ENCODE data around the gene ZNHIT2.

Gene ZNHIT2

GRCh38 chr11:65130631-65131416 is 13.3 kb upstream of the ZNHIT2 start:
- Histone ChIP-seq H3K4me1 (ENCODE audit: insufficient read depth, low read length, poor library complexity, severe bottlenecking) (peaks cover 20% of the 10 kb centered on the region), H3K27me3 (ENCODE audit: insufficient read depth, low read length, poor library complexity, severe bottlenecking) (no peaks in the 10 kb centered on the region), H3K9me3 (ENCODE audit: insufficient read depth, low read depth, low read length) (no peaks in the 10 kb centered on the region), H4K20me1 (ENCODE audit: insufficient read depth, low read length, poor library complexity, severe bottlenecking) (peaks cover 21% of the 10 kb centered on the region), H2AFZ (ENCODE audit: low read length) (no peak overlapping the region), H3K79me2 (ENCODE audit: insufficient read depth, low read length) (peaks cover 26% of the 10 kb centered on the region), H3K4me3 (ENCODE audit: low read length, poor library complexity, severe bottlenecking) (no peak overlapping the region), H3K9ac (ENCODE audit: low read depth, low read length, poor library complexity, severe bottlenecking) (no peak overlapping the region), H3F3A (ENCODE audit: low read depth) (no peaks in the 10 kb centered on the region), H3K9me2 (replicated peaks; ENCODE audit: low read depth, low read length) (no peaks in the 10 kb centered on the region), H3K36me3 (ENCODE audit: insufficient read depth, low read length) (peaks cover 53% of the 10 kb centered on the region), H3K4me2 (ENCODE audit: low read depth, low read length, poor library complexity, severe bottlenecking) (no peak overlapping the region)
- TF ChIP-seq EZH2phosphoT487 (IDR thresholded peaks at IDR 0.05; ENCODE audit: borderline replicate concordance), result no peak
- no peak for TF ChIP-seq CTCF (conservative IDR thresholded peaks at IDR 0.05; ENCODE audit: low read length)

GRCh38 chr11:65129649-65130441 is 12.3 kb upstream of the ZNHIT2 start:
- no peak overlapping the region for H3K9ac ChIP-seq (ENCODE audit: low read depth, low read length, poor library complexity, severe bottlenecking)
- TF ChIP-seq EZH2phosphoT487 (IDR thresholded peaks at IDR 0.05; ENCODE audit: borderline replicate concordance) (no peak), CTCF (conservative IDR thresholded peaks at IDR 0.05; ENCODE audit: low read length) (no peak)
- H3K36me3 ChIP-seq (ENCODE audit: insufficient read depth, low read length), result peaks cover 57% of the 10 kb centered on the region
- no peaks in the 10 kb centered on the region for H3K27me3 ChIP-seq (ENCODE audit: insufficient read depth, low read length, poor library complexity, severe bottlenecking)
- H3K4me1 ChIP-seq (ENCODE audit: insufficient read depth, low read length, poor library complexity, severe bottlenecking), result peaks cover 17% of the 10 kb centered on the region
- no peaks in the 10 kb centered on the region for H3K9me2 ChIP-seq (replicated peaks; ENCODE audit: low read depth, low read length)
- H3K79me2 ChIP-seq (ENCODE audit: insufficient read depth, low read length), result peaks cover 32% of the 10 kb centered on the region
- H3K4me2 ChIP-seq (ENCODE audit: low read depth, low read length, poor library complexity, severe bottlenecking), result no peak overlapping the region
- peaks cover 21% of the 10 kb centered on the region for H4K20me1 ChIP-seq (ENCODE audit: insufficient read depth, low read length, poor library complexity, severe bottlenecking)
- H3K4me3 ChIP-seq (ENCODE audit: low read length, poor library complexity, severe bottlenecking), result no peak overlapping the region
- H3K9me3 ChIP-seq (ENCODE audit: insufficient read depth, low read depth, low read length), result no peaks in the 10 kb centered on the region
- H3F3A ChIP-seq (ENCODE audit: low read depth), result no peaks in the 10 kb centered on the region
- no peak overlapping the region for H2AFZ ChIP-seq (ENCODE audit: low read length)

- peaks cover 18% of the 10 kb centered on the region for H3K4me1 ChIP-seq (ENCODE audit: insufficient read depth, low read length, poor library complexity, severe bottlenecking)
- H3K27me3 ChIP-seq (ENCODE audit: insufficient read depth, low read length, poor library complexity, severe bottlenecking), result no peaks in the 10 kb centered on the region
- H3K9ac ChIP-seq (ENCODE audit: low read depth, low read length, poor library complexity, severe bottlenecking), result no peak overlapping the region
- no peak overlapping the region for H3K4me2 ChIP-seq (ENCODE audit: low read depth, low read length, poor library complexity, severe bottlenecking)
- H3K36me3 ChIP-seq (ENCODE audit: insufficient read depth, low read length), result peaks cover 57% of the 10 kb centered on the region
- H3K4me3 ChIP-seq (ENCODE audit: low read length, poor library complexity, severe bottlenecking), result no peak overlapping the region
- H4K20me1 ChIP-seq (ENCODE audit: insufficient read depth, low read length, poor library complexity, severe bottlenecking), result peaks cover 14% of the 10 kb centered on the region
- no peaks in the 10 kb centered on the region for H3K9me3 ChIP-seq (ENCODE audit: insufficient read depth, low read depth, low read length)
- H3K9me2 ChIP-seq (replicated peaks; ENCODE audit: low read depth, low read length), result no peaks in the 10 kb centered on the region
- no peaks in the 10 kb centered on the region for H3F3A ChIP-seq (ENCODE audit: low read depth)
- H3K79me2 ChIP-seq (ENCODE audit: insufficient read depth, low read length), result peaks cover 36% of the 10 kb centered on the region
- no peak overlapping the region for H2AFZ ChIP-seq (ENCODE audit: low read length)
- TF ChIP-seq EZH2phosphoT487 (IDR thresholded peaks at IDR 0.05; ENCODE audit: borderline replicate concordance) (no peak), CTCF (conservative IDR thresholded peaks at IDR 0.05; ENCODE audit: low read length) (no peak)
Observed at GRCh38 chr11:65128182-65129145, 11.0 kb upstream of the ZNHIT2 start.
